Bone marrow (tissue), 2 donors: ENCODE data around the gene CAMK2N2.

ENCODE experiments used
- DNase-seq, 2 donors: peaks; one replicate each; lab custom pipeline; 2025; lab: John Stamatoyannopoulos, UW

The CAMK2N2 gene

GRCh38 chr3:184261270-184261853, at the start of gene CAMK2N2:
Gene CAMK2N2 (minus strand): TSS chr3:184261553. CDS start chr3:184261285, 268 bp downstream.
- DNase-seq, result no peak

- no peak for DNase-seq
Observed at GRCh38 chr3:184308744-184309143, 47.4 kb upstream of the CAMK2N2 start.

- no peak for DNase-seq
Observed at GRCh38 chr3:184307915-184308314, 46.6 kb upstream of the CAMK2N2 start.

DNA sequence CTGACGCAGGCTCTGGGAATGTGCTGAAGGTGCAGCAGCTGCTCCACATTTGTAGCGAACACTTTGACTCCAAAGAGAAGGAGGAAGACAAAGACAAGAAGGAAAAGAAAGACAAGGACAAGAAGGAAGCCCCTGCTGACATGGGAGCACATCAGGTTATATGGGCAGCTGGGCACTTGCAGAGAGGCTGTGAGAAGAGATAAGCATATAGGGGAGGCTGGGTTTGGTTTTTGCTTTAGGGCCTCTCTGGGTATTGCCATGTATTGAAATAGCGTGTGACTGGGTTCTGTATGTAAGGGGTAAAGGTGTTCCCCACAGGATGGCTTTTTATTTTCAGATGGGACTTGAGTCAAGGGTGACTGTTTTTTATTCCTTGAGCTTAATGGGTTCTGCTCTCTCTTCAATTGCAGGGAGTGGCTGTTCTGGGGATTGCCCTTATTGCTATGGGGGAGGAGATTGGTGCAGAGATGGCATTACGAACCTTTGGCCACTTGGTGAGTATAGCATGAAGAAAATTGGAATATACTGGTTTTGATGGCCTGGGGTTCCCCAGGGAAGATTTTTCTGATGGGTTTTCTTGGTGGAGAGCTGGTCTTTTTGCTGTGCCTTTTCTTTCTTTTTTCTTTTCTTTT, 45.1 kb upstream of the CAMK2N2 start:
- DNase-seq, result no peak

- DNase-seq, result no peak
Observed at GRCh38 chr3:184305577-184305976, 44.2 kb upstream of the CAMK2N2 start.

DNA sequence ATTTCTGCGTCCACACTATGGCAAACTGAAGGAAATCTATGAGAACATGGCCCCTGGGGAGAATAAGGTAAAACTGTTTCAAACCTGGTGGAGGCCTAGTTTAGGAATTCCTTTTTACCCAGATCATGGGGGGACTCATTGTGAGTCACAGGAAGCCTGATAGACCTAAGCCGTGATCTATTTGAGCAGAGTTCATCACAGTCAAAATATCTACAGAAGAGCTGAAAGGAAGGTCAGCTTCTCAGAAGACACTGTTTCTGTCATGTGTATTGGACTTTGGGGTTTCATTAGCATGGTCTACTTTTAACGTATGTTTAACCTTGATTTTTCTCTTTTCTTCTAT, 39.0 kb upstream of the CAMK2N2 start:
- DNase-seq, result no peak

DNA sequence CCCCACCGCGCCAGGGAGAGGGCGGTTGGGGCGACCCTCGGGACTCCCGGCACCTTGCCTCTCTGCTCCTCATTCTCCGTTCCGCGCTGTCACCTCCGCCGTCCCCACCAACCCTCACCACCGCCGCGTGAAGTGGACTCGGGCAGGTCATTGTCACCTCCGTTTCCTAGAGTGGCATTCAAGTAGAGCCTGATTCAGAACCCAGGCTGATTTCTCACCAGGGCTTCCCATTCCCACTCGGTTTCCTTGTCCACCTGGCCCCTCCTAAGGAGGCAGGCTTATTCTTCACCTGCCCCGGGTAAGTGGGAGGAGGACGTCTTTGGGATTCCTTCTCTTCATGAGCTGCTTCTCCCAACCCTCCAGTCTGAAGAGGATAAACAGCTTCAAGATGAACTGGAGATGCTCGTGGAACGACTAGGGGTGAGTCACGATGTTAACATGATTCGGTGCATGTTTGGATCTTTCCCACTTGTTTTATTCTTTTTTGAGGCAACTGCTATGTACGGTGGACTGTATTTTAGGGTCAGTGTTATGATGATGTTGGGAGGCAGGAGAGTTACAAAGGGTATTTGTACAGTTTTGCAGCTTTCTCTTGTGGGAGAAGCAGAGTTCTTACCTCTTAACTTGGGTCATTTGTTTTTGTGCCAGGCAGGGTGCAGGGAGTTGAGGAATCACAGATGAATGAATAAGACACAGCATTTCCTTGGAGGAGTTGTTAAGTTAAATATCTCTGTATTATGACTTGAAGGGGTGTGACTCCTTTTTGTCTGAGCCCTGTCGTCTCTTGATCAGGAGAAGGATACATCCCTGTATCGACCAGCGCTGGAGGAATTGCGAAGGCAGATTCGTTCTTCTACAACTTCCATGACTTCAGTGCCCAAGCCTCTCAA, 38.4 kb upstream of the CAMK2N2 start:
- DNase-seq, result no peak

GRCh38 chr3:184298759-184299487, 37.6 kb upstream of the CAMK2N2 start, which contains the start of gene PSMD2:
Gene PSMD2 (plus strand): TSS chr3:184299241. CDS start chr3:184299267, 26 bp downstream.
- peak; percentile 84 to 91 for DNase-seq

- DNase-seq, result no peak
Observed at GRCh38 chr3:184296616-184297015, 35.3 kb upstream of the CAMK2N2 start.

DNA sequence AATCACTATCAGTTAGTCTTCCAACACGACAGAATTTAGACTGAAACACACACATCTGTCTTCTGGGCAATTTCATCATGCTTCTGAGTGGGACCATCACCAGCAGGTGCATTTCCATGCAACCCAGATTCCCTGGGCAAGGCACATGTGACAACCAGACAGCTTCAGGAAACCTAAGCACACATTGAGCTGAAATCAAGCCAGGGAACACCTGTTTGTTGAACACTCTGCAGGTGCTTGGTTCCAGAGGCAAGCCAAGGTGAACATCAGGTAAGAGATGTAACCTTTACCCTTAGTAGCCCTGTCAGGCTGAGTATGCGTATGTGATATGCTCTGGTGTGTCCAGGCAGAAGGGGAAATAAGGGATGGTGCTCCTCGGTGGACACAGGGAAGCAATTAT, 34.4 kb upstream of the CAMK2N2 start:
- no peak for DNase-seq

GRCh38 chr3:184291738-184292445, 30.5 kb upstream of the CAMK2N2 start:
- DNase-seq, result no peak

DNA sequence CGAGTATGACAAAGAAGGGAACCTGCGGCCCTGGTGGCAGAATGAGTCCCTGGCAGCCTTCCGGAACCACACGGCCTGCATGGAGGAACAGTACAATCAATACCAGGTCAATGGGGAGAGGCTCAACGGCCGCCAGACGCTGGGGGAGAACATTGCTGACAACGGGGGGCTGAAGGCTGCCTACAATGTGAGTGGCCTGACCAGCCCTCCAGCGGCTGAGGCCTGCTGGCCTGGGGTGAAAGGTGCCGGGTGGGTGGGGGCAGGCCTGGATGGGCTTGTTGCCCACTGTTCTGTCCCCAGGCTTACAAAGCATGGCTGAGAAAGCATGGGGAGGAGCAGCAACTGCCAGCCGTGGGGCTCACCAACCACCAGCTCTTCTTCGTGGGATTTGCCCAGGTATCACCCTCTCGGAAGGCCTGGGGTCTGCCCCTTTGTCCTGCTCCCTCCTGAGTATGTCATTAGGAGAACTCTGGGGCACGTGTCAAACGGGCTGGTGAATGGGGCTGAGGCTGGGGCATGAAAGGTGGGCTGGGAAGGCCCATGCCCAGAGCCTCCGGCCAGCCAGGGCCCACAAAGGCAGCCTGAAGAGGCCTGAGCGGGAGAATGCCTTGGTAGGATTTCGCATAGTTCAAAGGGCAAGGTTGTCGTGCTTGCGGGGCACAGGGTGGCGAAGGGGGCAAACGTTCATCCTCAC, 29.8 kb upstream of the CAMK2N2 start:
- no peak for DNase-seq

DNA sequence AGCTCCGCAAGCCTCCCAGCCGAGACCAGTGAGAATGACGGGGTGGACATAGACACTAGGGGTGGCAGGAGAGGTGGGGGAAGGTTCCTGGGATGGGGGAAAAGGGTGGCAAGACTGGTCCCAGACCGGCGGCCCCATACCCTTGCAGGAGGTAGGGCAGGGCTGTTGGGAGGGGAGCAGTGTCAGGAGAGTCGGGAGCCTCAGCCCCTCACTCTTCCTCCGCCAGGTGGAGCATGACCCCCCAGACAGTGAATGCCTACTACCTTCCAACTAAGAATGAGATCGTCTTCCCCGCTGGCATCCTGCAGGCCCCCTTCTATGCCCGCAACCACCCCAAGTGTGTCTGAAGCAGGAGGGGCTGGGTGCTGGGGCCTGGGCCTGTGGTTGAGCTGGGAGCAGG, 29.0 kb upstream of the CAMK2N2 start:
- DNase-seq, result no peak

- peak; percentile 18 to 49 for DNase-seq
Observed at GRCh38 chr3:184289426-184289938, 28.1 kb upstream of the CAMK2N2 start.

DNA sequence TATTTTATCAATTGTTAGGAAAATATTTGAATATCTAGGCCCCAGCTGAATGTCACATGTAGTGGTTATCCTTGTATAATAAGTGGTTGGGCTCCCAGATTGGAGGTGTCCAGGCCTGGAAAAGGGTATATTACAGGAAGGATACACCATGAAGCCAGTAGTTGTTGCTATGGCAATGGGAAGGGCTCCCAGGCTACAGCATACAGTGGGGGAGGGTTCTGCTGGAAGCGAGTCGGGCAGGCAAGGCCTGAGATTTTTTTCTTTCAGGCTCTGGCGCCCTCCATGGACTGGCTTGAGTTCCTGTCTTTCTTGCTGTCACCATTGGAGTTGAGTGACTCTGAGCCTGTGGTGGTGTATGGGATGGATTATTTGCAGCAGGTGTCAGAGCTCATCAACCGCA, 23.3 kb upstream of the CAMK2N2 start:
- peak in 1 of 2 donors; percentile 17 for DNase-seq

DNA sequence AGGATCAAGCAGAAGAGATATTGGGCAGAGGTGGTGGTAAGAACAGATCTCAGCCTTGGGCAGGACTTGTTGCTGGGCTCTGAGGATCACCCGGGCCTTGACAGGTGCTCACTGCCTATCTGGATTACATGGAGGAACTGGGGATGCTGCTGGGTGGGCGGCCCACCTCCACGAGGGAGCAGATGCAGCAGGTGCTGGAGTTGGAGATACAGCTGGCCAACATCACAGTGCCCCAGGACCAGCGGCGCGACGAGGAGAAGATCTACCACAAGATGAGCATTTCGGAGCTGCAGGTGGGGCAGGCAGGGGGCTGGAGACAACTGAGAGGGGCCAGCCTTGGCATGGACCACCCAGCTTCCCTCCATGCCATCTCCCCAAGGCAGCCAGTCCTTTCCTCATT, 22.3 kb upstream of the CAMK2N2 start:
- no peak for DNase-seq

DNA sequence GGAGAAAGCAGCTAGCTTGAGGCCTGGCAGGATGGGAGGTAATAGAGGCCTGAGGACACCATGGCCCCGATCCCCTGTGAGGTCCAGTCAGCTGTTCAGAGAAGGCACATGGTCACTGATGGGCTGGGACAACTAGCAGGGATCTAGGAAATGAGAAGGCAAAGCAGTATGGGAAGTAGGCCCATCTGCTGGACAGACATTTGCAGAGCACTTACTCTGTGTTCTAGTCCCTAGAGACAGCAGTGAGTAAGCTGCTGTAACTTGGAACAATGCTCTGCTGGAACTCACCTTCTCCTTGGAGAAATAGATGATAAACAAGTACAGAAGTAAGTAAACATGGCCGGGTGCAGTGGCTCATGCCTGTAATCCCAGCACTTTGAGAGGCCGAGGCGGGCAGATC, 21.6 kb upstream of the CAMK2N2 start:
- no peak for DNase-seq

- no peak for DNase-seq
Observed at GRCh38 chr3:184277366-184277765, 16.0 kb upstream of the CAMK2N2 start.

- no peak for DNase-seq
Observed at GRCh38 chr3:184275961-184276910, 14.9 kb upstream of the CAMK2N2 start, which contains the start of gene ECE2. Gene ECE2 (plus strand): TSS chr3:184276022. CDS start chr3:184276154, 132 bp downstream.

DNA sequence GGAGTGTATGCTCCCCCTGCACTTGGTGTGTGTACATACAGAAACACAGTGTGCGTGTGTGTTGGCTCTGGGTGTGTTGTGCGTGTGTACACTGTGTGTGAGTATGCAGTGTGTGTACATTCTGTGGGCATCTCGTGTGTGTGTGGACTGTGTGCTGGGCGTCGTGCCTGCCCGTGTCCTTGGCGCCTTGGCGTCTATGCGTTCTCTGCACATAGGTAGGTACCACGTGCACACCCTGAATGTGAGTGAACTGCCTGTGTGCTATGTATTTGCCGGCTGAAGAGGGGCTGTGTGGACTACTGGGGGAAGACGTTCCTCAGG, 14.0 kb upstream of the CAMK2N2 start:
- no peak for DNase-seq
